Fibroblast of mammary gland (primary cell): ENCODE results near the gene SRPK1.

Experiments used
- DNase-seq: peaks from one replicate; pipeline ENCODE4 v3.0.0-alpha.2; 2010; ENCODE audit warnings: low read depth
- H3K4me3 ChIP-seq: 2 replicates; pipeline ENCODE4 v1.5.1; 2011; ENCODE audit warnings: low read depth, mild to moderate bottlenecking, low read length, moderate library complexity; ENCODE audit not compliant: control insufficient read depth
- TF ChIP-seq, protein P1 (sequence below): conservative IDR thresholded peaks from 2 replicates; pipeline ENCODE4 v1.5.1; 2011; ENCODE audit warnings: low read depth, low read length, inconsistent platforms; ENCODE audit not compliant: control insufficient read depth, insufficient read depth

Gene SRPK1

DNA sequence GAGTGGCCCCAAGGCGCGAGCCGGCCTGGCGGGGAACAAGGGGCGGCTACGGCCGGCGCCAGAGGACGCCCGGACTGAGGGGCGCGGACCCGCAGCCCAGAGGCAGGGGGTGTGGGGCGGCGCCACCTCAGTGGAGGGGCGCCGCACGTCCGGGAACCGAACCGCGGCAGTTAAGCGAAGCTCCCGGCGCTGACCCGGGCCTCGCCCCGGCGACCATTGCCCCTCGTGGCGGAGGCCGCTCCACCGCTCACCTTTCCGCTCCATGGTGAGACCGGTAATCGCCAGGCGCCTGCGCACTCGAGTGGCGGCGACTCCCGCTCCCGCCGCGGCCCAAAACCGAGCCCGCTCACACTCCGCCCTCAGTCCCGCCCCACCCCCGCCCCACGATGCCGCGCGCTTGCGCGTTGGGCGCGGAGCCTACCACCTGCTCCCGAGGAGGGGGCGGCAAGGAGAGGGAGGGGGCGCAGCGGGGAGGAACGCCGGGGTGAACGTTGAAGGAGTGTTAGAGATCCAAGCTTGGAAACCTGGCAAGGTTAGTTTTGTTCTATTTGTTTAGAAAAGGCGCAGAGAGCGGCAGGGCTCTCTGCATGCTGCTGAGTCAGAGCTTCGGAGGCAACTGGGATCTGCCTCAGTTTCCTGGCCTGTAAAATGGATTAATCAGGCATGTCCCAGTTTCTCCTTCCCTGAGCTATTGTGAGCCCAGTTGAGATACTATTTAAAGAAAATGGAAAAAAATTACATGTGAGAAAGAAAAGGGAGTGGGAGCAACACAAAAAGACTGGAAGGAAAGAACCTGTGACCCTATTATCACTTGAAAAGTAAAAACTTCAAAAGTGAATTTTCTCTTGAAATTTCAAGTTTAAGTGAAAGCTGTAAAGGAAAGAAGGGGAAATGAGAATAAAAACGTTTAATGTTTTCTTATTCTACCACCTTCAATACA, at the start of gene SRPK1:
TSS of gene SRPK1 (minus strand) at position 306 of the 940 bp plus-strand sequence. CDS start at position 264, 42 bp downstream.
- TF ChIP-seq, protein P1, sequence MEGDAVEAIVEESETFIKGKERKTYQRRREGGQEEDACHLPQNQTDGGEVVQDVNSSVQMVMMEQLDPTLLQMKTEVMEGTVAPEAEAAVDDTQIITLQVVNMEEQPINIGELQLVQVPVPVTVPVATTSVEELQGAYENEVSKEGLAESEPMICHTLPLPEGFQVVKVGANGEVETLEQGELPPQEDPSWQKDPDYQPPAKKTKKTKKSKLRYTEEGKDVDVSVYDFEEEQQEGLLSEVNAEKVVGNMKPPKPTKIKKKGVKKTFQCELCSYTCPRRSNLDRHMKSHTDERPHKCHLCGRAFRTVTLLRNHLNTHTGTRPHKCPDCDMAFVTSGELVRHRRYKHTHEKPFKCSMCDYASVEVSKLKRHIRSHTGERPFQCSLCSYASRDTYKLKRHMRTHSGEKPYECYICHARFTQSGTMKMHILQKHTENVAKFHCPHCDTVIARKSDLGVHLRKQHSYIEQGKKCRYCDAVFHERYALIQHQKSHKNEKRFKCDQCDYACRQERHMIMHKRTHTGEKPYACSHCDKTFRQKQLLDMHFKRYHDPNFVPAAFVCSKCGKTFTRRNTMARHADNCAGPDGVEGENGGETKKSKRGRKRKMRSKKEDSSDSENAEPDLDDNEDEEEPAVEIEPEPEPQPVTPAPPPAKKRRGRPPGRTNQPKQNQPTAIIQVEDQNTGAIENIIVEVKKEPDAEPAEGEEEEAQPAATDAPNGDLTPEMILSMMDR, result no peak
- DNase-seq, result peak; percentile 68

DNA sequence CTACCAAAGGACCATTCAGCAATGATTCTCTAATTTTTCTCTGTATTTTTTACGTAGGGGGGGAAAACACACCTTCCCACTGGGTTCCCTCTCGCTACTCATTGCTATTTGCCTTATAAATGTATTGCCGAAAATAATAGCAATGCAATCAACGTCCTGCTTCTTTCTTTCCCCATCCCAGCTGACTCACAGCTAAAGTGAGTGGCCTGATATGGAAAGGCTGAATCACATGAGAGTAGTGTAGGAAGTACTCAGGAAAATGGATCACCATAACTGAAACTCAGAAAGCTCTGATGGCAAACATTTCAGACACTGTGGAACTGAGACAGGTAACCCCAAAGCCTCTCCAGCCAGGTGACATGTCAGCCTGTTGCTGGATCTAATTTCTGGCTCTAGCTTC, 49.3 kb upstream of the SRPK1 start:
- TF ChIP-seq, protein P1, result no peak
- peak; percentile 80 for DNase-seq
- no peak overlapping the region for H3K4me3 ChIP-seq

More for the DNA sequence above, at the start of gene SRPK1:
- peak within 1 kb of the TSS; percentile 87 for H3K4me3 ChIP-seq

DNA sequence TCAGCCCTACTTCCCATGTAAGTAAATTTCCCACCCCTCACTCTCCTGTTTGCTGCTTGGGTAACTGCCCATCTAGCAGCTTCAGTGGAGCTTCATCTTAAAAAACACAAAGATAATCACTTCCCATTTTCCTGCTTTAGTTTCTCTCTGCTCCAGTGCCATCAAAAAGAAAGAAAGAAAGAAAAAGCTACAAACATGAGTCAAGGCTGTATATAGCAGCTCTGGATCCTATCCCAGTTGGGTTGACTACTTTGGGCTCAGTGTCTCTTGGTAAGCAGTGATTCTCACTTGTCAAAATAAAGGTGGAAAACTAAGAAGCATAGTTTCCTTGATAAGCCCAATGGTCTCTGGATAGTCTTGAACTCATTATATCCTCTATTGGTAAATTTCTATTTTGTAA, 48.7 kb upstream of the SRPK1 start:
- no peak overlapping the region for H3K4me3 ChIP-seq
- TF ChIP-seq, protein P1, result no peak
- peak; percentile 37 for DNase-seq

DNA sequence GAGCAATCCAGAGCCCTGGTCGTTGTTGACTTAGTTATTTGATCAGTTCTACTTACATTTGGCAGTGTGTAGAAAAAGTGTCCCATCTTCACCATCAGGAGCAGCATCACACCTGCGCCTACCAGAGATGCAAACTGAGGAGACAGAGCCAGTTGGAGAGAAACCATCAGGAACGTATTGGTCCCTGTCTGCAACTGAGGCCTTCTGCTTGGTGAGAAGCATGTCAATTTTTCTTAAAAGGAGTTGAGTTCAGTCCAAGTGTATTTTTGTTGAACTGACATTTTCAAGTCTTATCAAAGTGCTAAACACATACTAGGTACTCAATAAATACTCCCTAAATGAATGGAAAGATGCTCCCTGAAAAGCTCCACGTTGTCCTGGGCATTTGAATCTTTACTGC, 47.9 kb upstream of the SRPK1 start:
- TF ChIP-seq, protein P1, result no peak
- H3K4me3 ChIP-seq, result no peak overlapping the region
- no peak for DNase-seq

DNA sequence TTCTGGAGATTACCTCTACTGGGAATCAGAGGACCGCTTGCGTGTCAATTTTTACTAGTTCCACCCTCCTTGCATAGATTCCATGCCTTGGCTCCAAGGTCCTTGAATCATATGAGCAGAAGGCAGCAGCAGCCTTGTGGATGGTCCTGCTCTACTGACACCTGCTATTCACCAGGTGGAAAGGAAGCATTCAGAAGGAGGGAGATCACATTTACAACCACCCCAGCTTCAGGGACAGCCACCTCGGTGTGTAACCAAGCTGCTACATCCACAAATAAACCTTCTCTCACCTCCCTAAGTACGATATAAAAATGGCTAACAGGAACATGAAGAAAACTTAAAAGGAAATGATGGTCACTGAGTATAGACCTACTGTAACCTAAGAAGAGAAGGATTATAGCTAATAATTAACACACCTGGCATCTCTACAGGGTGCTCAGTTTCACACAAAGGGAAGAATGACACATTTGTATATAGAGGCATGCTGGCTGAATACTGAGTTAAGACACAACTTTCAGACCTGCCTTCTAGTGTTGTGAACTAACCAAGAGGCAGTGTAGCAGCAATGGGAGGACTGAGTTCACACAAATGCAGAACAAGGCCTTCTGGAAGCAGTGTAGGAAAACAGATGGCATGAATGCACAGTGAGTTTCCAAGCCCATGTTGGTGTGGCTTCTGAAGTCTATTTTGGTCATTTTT, 46.3 kb upstream of the SRPK1 start:
- DNase-seq, result no peak
- no peak overlapping the region for H3K4me3 ChIP-seq
- TF ChIP-seq, protein P1, result no peak

DNA sequence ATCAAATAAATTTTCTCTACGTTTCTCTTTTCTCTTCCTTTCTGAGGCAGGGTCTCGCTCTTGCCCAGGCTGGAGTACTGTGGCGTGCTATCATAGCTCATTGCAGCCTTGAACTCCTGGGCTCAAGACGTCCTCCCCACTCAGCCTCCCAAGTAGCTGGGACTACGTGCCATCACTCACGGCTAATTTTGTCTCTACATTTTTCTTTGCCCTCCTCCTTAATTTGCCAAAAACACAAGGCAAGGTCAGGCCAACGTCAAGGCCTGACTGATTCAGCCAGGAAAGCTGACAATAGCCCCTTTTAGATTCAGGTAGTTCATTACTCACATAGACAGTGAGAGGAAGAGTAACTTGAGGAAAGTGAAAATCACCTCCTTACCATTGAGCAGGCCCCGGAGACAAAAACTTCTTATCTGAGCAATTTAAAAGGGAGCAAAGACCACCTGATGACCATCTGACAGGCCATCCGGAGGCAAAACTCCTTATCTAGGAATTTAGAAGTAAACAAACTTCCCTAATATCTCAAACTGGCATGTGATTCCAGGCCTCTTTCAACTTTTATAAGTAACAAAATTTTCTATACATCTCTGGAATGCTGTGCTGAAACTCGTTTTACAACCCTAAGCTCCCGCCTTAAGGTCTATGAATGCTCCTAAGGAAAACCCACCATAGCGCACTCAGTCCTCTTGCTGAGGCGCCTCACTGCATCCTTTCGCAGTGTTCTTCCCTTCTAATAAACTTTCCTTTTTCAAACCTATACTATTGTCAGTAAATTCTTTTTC, 42.1 kb upstream of the SRPK1 start:
- TF ChIP-seq, protein P1, result no peak
- no peak overlapping the region for H3K4me3 ChIP-seq
- no peak for DNase-seq
